Neural progenitor cell (in vitro differentiated cells): ENCODE results near the gene CHI3L1.

Experiments
- EZH2 ChIP-seq: fragments of 200-600 bp; sonication (generic); IDR thresholded peaks from 2 replicates; pipeline ENCODE4 v1.6.1; 2017; ENCODE audit warnings: antibody characterized with exemption, mild to moderate bottlenecking, moderate library complexity
- TF ChIP-seq, protein P1 (sequence below): fragments of 200-600 bp; sonication (generic); IDR thresholded peaks from 2 replicates; pipeline ENCODE4 v1.5.1; 2017; ENCODE audit warnings: antibody characterized with exemption, mild to moderate bottlenecking

DNA sequence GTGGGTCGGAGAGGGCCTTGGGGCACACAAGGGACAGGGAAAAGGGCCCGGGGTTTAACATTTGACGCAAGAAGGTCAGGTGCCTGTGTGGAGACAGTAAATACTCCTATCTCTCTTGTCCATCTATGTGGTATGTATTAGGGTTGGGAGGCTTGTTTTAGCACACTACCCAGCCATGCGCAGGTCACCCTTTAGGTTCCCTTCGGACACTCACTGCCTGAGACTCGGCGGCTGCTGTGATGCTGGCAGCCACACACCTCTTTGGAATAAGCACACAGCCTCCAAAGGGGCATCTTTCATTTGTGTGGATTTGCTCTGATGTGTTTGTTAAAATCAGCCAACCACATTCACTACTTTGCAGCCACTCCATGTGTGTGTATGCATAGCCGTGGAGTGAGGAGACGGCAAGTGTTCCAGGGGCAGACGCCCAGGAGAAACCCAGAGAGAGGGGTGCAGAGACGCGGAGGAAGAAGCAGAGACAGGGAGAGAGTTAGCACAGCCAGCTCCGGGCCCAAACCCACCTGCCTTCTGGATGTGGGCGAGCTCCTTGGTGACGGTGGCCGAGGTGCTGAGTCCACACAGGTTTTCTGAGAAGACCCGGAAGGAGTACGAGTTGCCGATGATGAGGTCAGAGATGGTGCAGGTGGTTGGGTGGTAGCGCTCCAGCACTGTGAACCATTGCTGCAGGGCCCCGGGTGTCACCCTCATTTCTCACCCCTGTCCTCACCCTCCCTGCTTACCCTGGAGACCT is 16.6 kb downstream of the CHI3L1 start:
- TF ChIP-seq EZH2: no peak
- TF ChIP-seq, protein P1, sequence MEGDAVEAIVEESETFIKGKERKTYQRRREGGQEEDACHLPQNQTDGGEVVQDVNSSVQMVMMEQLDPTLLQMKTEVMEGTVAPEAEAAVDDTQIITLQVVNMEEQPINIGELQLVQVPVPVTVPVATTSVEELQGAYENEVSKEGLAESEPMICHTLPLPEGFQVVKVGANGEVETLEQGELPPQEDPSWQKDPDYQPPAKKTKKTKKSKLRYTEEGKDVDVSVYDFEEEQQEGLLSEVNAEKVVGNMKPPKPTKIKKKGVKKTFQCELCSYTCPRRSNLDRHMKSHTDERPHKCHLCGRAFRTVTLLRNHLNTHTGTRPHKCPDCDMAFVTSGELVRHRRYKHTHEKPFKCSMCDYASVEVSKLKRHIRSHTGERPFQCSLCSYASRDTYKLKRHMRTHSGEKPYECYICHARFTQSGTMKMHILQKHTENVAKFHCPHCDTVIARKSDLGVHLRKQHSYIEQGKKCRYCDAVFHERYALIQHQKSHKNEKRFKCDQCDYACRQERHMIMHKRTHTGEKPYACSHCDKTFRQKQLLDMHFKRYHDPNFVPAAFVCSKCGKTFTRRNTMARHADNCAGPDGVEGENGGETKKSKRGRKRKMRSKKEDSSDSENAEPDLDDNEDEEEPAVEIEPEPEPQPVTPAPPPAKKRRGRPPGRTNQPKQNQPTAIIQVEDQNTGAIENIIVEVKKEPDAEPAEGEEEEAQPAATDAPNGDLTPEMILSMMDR: no peak
